Caco-2 (cell line): ENCODE measurements around the gene TENM4. TPM values are rescaled to one million over a fixed set of nuclear protein-coding genes. Genes with fewer than 3 reads are reported as not detected.

ENCODE experiments used
- BruUV-seq: library from RNA; stranded (reverse); fragments of 400-500 nt; replicated peaks from 2 replicates; lab custom pipeline; 2021; lab: Mats Ljungman, UMichigan
- CTCF ChIA-PET: fragments of 300-600 bp; sonication (Branson Sonifier 250); formaldehyde crosslinking; loops from one replicate; lab custom pipeline; 2022; ENCODE audit warnings: antibody characterized with exemption; lab: Charles Lee
- POLR2A ChIA-PET: fragments of 300-600 bp; sonication (Branson Sonifier 250); formaldehyde crosslinking; loops from one replicate; lab custom pipeline; 2022; ENCODE audit warnings: antibody characterized with exemption; lab: Charles Lee
- DNase-seq, 2 experiments: peaks; one replicate each; pipeline versions ENCODE4 v3.0.0 to v3.0.0-alpha.2; 2020 to 2022
- H3K27me3 ChIP-seq: replicated peaks from 2 replicates; pipeline ENCODE4 v1.6.0; 2011; ENCODE audit warnings: low read length; ENCODE audit not compliant: control insufficient read depth, insufficient read depth
- H3K36me3 ChIP-seq: 2 replicates; pipeline ENCODE4 v1.5.1; 2011; ENCODE audit warnings: low read length; ENCODE audit not compliant: control insufficient read depth, insufficient read depth
- H3K4me1 ChIP-seq: fragments of 250-450 bp; sonication (Bioruptor Pico); 2 replicates; pipeline ENCODE4 v1.5.1; 2020; ENCODE audit warnings: mild to moderate bottlenecking
- H3K4me3 ChIP-seq: 2 replicates; pipeline ENCODE4 v1.5.1; 2011; ENCODE audit warnings: low read depth, mild to moderate bottlenecking, control low read depth, low read length
- H3K9me3 ChIP-seq: fragments of 250-450 bp; sonication (Bioruptor Pico); 2 replicates; pipeline ENCODE4 v1.5.1; 2020; ENCODE audit warnings: mild to moderate bottlenecking, moderate library complexity
- H3K27ac Mint-ChIP-seq: one replicate; pipeline ENCODE4 v1.8.0; 2022; ENCODE audit warnings: mixed read lengths; ENCODE audit not compliant: unreplicated experiment
- H3K27me3 Mint-ChIP-seq: one replicate; pipeline ENCODE4 v1.8.0; 2022; ENCODE audit warnings: mixed read lengths; ENCODE audit not compliant: insufficient read depth, unreplicated experiment
- H3K36me3 Mint-ChIP-seq: one replicate; pipeline ENCODE4 v1.8.0; 2022; ENCODE audit warnings: mild to moderate bottlenecking, mixed read lengths; ENCODE audit not compliant: insufficient read depth, unreplicated experiment
- H3K4me1 Mint-ChIP-seq: one replicate; pipeline ENCODE4 v1.8.0; 2022; ENCODE audit warnings: low read depth, mixed read lengths; ENCODE audit not compliant: unreplicated experiment
- H3K4me3 Mint-ChIP-seq: one replicate; pipeline ENCODE4 v1.8.0; 2022; ENCODE audit warnings: mild to moderate bottlenecking, moderate library complexity, mixed read lengths; ENCODE audit not compliant: unreplicated experiment
- H3K9me3 Mint-ChIP-seq: one replicate; pipeline ENCODE4 v1.8.0; 2022; ENCODE audit warnings: mixed read lengths; ENCODE audit not compliant: unreplicated experiment
- CTCF ChIP-seq, 2 experiments: fragments of 200-600 bp in 1 of 2; IDR thresholded peaks; 1 replicate in 1 of 2; 2 replicates in 1 of 2; pipeline versions ENCODE4 v1.5.1 to v1.8.0; 2011 to 2022; ENCODE audit warnings: antibody characterized with exemption in 1 of 2, control low read depth in 1 of 2, inconsistent platforms in 1 of 2, low read depth in 1 of 2, low read length in 1 of 2, mild to moderate bottlenecking in 1 of 2, moderate library complexity in 1 of 2; ENCODE audit not compliant: insufficient read depth in 1 of 2, severe bottlenecking in 1 of 2, unreplicated experiment in 1 of 2
- intact Hi-C: fragments of 100-400 bp; cut with micrococcal nuclease; formaldehyde crosslinking; loops from one replicate; pipeline ENCODE4 v1.10.0; 2022; ENCODE audit not compliant: unreplicated experiment
- total RNA-seq: library from RNA; stranded (reverse); gene quantifications from 2 replicates; pipeline ENCODE4 v1.2.3, GENCODE V29; 2022

TENM4 gene
- total RNA-seq, 1 experiment from 2014 or later = 1.1 TPM

- no peaks in the 10 kb centered on the region for H3K36me3 Mint-ChIP-seq
- H3K27ac Mint-ChIP-seq = no peak overlapping the region
- Histone ChIP-seq H3K27me3 (no peaks in the 10 kb centered on the region), H3K4me1 (no peaks in the 10 kb centered on the region), H3K4me3 (no peak overlapping the region), H3K36me3 (no peaks in the 10 kb centered on the region), H3K9me3 (no peaks in the 10 kb centered on the region)
- no TSS peak for BruUV-seq
- ChIA-PET POLR2A (no interaction called here), CTCF (no interaction called here)
- intact Hi-C loops = no loop called here
- TF ChIP-seq CTCF (IDR thresholded peaks at IDR 0.05; ENCODE audit: insufficient read depth in 1 of 2, low read depth in 1 of 2, low read length in 1 of 2, severe bottlenecking in 1 of 2, unreplicated experiment in 1 of 2) = no peak
- H3K4me1 Mint-ChIP-seq = no peaks in the 10 kb centered on the region
- H3K9me3 Mint-ChIP-seq = no peaks in the 10 kb centered on the region
- no peak for DNase-seq
- peaks cover 10% of the 10 kb centered on the region for H3K27me3 Mint-ChIP-seq
- H3K4me3 Mint-ChIP-seq = no peak overlapping the region
These were observed 251.2 kb downstream of the TENM4 start for GRCh38 chr11:79189601-79190000.

- no peaks in the 10 kb centered on the region for H3K9me3 Mint-ChIP-seq
- no peak overlapping the region for H3K4me3 Mint-ChIP-seq
- H3K27me3 Mint-ChIP-seq = peaks cover 6% of the 10 kb centered on the region
- Histone ChIP-seq H3K36me3 (no peaks in the 10 kb centered on the region), H3K4me1 (no peaks in the 10 kb centered on the region), H3K4me3 (no peak overlapping the region), H3K27me3 (no peaks in the 10 kb centered on the region), H3K9me3 (no peaks in the 10 kb centered on the region)
- no peaks in the 10 kb centered on the region for H3K36me3 Mint-ChIP-seq
- CTCF ChIA-PET = no interaction called here
- H3K4me1 Mint-ChIP-seq = no peaks in the 10 kb centered on the region
- intact Hi-C loops = no loop called here
- POLR2A ChIA-PET = no interaction called here
- TF ChIP-seq CTCF (IDR thresholded peaks at IDR 0.05; ENCODE audit: insufficient read depth in 1 of 2, low read depth in 1 of 2, low read length in 1 of 2, severe bottlenecking in 1 of 2, unreplicated experiment in 1 of 2) = no peak
- BruUV-seq = no TSS peak
- H3K27ac Mint-ChIP-seq = no peak overlapping the region
- DNase-seq = no peak
These were observed 251.8 kb downstream of the TENM4 start for GRCh38 chr11:79189055-79189454.

- CTCF ChIA-PET = interaction anchor here (0.5 kb wide), 1 partner anchor 49 kb away, joined by 3 read pairs; no protein-coding TSS in a partner anchor
These were observed 254.2 kb downstream of the TENM4 start for GRCh38 chr11:79186669-79187068.

More at GRCh38 chr11:79186669-79187068, 254.2 kb downstream of the TENM4 start:
- Mint-ChIP-seq H3K9me3 (no peaks in the 10 kb centered on the region), H3K27me3 (peaks cover 6% of the 10 kb centered on the region), H3K27ac (no peak overlapping the region), H3K4me3 (no peak overlapping the region), H3K4me1 (no peaks in the 10 kb centered on the region), H3K36me3 (no peaks in the 10 kb centered on the region)
- Histone ChIP-seq H3K27me3 (no peaks in the 10 kb centered on the region), H3K4me3 (no peak overlapping the region), H3K36me3 (no peaks in the 10 kb centered on the region), H3K4me1 (no peaks in the 10 kb centered on the region), H3K9me3 (no peaks in the 10 kb centered on the region)
- no TSS peak for BruUV-seq
- TF ChIP-seq CTCF (IDR thresholded peaks at IDR 0.05; ENCODE audit: insufficient read depth in 1 of 2, low read depth in 1 of 2, low read length in 1 of 2, severe bottlenecking in 1 of 2, unreplicated experiment in 1 of 2) = no peak
- POLR2A ChIA-PET = no interaction called here
- no peak for DNase-seq
- intact Hi-C loops = no loop called here
